ENCODE data around the gene TSSK6. TPM values are rescaled to one million over a fixed set of nuclear protein-coding genes. Genes with fewer than 3 reads are reported as not detected.

Gene TSSK6
- total and polyA plus RNA-seq, 4 donors, result 0.50 to 1.3 (median 1.0) TPM

GRCh38 chr19:19534556-19535265 lies 19.4 kb upstream of the TSSK6 start:
- DNase-seq (no peak), ATAC-seq (ENCODE audit: low FRiP score) (no peak)
- H3K36me3 ChIP-seq (ENCODE audit: control insufficient read depth in 1 of 2, insufficient read depth in 2 of 2, low read length in 1 of 2), result no peaks in the 10 kb centered on the region
- H3K9me3 ChIP-seq (ENCODE audit: control insufficient read depth, low read length), result no peaks in the 10 kb centered on the region
- WGBS, 2 donors, result 84 to 85% methylated on average over 27 of the region's 27 CpGs
- H3K27ac ChIP-seq (ENCODE audit: low read depth in 1 of 2, low read length in 2 of 2), result no peak overlapping the region
- no peak overlapping the region for H3K4me3 ChIP-seq (ENCODE audit: low read length in 2 of 2)
- H3K4me1 ChIP-seq (ENCODE audit: control insufficient read depth in 1 of 2, insufficient read depth in 2 of 2, low read length in 2 of 2), result no peaks in the 10 kb centered on the region
- no peaks in the 10 kb centered on the region for H3K27me3 ChIP-seq (ENCODE audit: control insufficient read depth in 1 of 2, insufficient read depth in 2 of 2, low read length in 1 of 2)
- intact Hi-C loops (cut with DNase I), result loop anchor here in 1 of 2 donors (5.0 kb wide), 2 partner anchors 108 to 428 kb away; partner anchors contain the start of gene GMIP

GRCh38 chr19:19533841-19534240 lies 18.5 kb upstream of the TSSK6 start:
- 91 to 93% methylated on average over 6 of the region's 6 CpGs for WGBS, 2 donors
- DNase-seq (no peak), ATAC-seq (ENCODE audit: low FRiP score) (no peak)
- no peaks in the 10 kb centered on the region for H3K9me3 ChIP-seq (ENCODE audit: control insufficient read depth, low read length)
- intact Hi-C loops (cut with DNase I), result loop anchor here (2.0 to 5.0 kb wide), 3 partner anchors 108 to 428 kb away; partner anchors contain the start of gene GMIP (in 1 of the 2)
- H3K4me3 ChIP-seq (ENCODE audit: low read length in 2 of 2), result no peak overlapping the region
- no peaks in the 10 kb centered on the region for H3K36me3 ChIP-seq (ENCODE audit: control insufficient read depth in 1 of 2, insufficient read depth in 2 of 2, low read length in 1 of 2)
- no peaks in the 10 kb centered on the region for H3K4me1 ChIP-seq (ENCODE audit: control insufficient read depth in 1 of 2, insufficient read depth in 2 of 2, low read length in 2 of 2)
- H3K27me3 ChIP-seq (ENCODE audit: control insufficient read depth in 1 of 2, insufficient read depth in 2 of 2, low read length in 1 of 2), result no peaks in the 10 kb centered on the region
- H3K27ac ChIP-seq (ENCODE audit: low read depth in 1 of 2, low read length in 2 of 2), result no peak overlapping the region

GRCh38 chr19:19532806-19533701 lies 17.7 kb upstream of the TSSK6 start:
- Histone ChIP-seq H3K4me1 (ENCODE audit: control insufficient read depth in 1 of 2, insufficient read depth in 2 of 2, low read length in 2 of 2) (no peaks in the 10 kb centered on the region), H3K4me3 (ENCODE audit: low read length in 2 of 2) (no peak overlapping the region), H3K27me3 (ENCODE audit: control insufficient read depth in 1 of 2, insufficient read depth in 2 of 2, low read length in 1 of 2) (no peaks in the 10 kb centered on the region), H3K27ac (ENCODE audit: low read depth in 1 of 2, low read length in 2 of 2) (no peak overlapping the region), H3K9me3 (ENCODE audit: control insufficient read depth, low read length) (no peaks in the 10 kb centered on the region), H3K36me3 (ENCODE audit: control insufficient read depth in 1 of 2, insufficient read depth in 2 of 2, low read length in 1 of 2) (no peaks in the 10 kb centered on the region)
- no peak for ATAC-seq (ENCODE audit: low FRiP score)
- 74 to 76% methylated on average over 14 of the region's 14 CpGs for WGBS, 2 donors
- DNase-seq, result no peak
- intact Hi-C loops (cut with DNase I), result loop anchor here (1.0 to 5.0 kb wide), 4 partner anchors 109 to 429 kb away; partner anchors contain the start of gene GMIP (in 1 of the 2)

GRCh38 chr19:19531951-19532805 lies 16.8 kb upstream of the TSSK6 start:
- Histone ChIP-seq H3K9me3 (ENCODE audit: control insufficient read depth, low read length) (no peaks in the 10 kb centered on the region), H3K4me1 (ENCODE audit: control insufficient read depth in 1 of 2, insufficient read depth in 2 of 2, low read length in 2 of 2) (no peaks in the 10 kb centered on the region), H3K27ac (ENCODE audit: low read depth in 1 of 2, low read length in 2 of 2) (no peak overlapping the region), H3K4me3 (ENCODE audit: low read length in 2 of 2) (no peak overlapping the region), H3K36me3 (ENCODE audit: control insufficient read depth in 1 of 2, insufficient read depth in 2 of 2, low read length in 1 of 2) (no peaks in the 10 kb centered on the region), H3K27me3 (ENCODE audit: control insufficient read depth in 1 of 2, insufficient read depth in 2 of 2, low read length in 1 of 2) (no peaks in the 10 kb centered on the region)
- ATAC-seq (ENCODE audit: low FRiP score), result peak; percentile 85
- 22 to 23% methylated on average over 48 of the region's 48 CpGs for WGBS, 2 donors
- intact Hi-C loops (cut with DNase I), result loop anchor here (1.0 to 5.0 kb wide), 4 partner anchors 110 to 430 kb away; partner anchors contain the start of gene GMIP (in 1 of the 2)
- DNase-seq, result peak; percentile 88 to 97

- 85 to 89% methylated on average over 4 of the region's 4 CpGs for WGBS, 2 donors
- no peak for ATAC-seq (ENCODE audit: low FRiP score)
- no peak for DNase-seq
- H3K9me3 ChIP-seq (ENCODE audit: control insufficient read depth, low read length), result no peaks in the 10 kb centered on the region
- no peaks in the 10 kb centered on the region for H3K36me3 ChIP-seq (ENCODE audit: control insufficient read depth in 1 of 2, insufficient read depth in 2 of 2, low read length in 1 of 2)
- H3K4me1 ChIP-seq (ENCODE audit: control insufficient read depth in 1 of 2, insufficient read depth in 2 of 2, low read length in 2 of 2), result no peaks in the 10 kb centered on the region
- intact Hi-C loops (cut with DNase I), result loop anchor here in 1 of 2 donors (5.0 kb wide), 2 partner anchors 111 to 431 kb away; partner anchors contain the start of gene GMIP
- H3K27ac ChIP-seq (ENCODE audit: low read depth in 1 of 2, low read length in 2 of 2), result no peak overlapping the region
- no peaks in the 10 kb centered on the region for H3K27me3 ChIP-seq (ENCODE audit: control insufficient read depth in 1 of 2, insufficient read depth in 2 of 2, low read length in 1 of 2)
- H3K4me3 ChIP-seq (ENCODE audit: low read length in 2 of 2), result no peak overlapping the region
Measured at GRCh38 chr19:19530889-19531288, 15.5 kb upstream of the TSSK6 start.

- H3K9me3 ChIP-seq (ENCODE audit: control insufficient read depth, low read length), result no peaks in the 10 kb centered on the region
- H3K27ac ChIP-seq (ENCODE audit: low read depth in 1 of 2, low read length in 2 of 2), result no peak overlapping the region
- WGBS, 2 donors, result 44 to 48% methylated on average over 9 of the region's 9 CpGs
- no peaks in the 10 kb centered on the region for H3K4me1 ChIP-seq (ENCODE audit: control insufficient read depth in 1 of 2, insufficient read depth in 2 of 2, low read length in 2 of 2)
- no peak overlapping the region for H3K4me3 ChIP-seq (ENCODE audit: low read length in 2 of 2)
- ATAC-seq (ENCODE audit: low FRiP score), result no peak
- no peak for DNase-seq
- H3K27me3 ChIP-seq (ENCODE audit: control insufficient read depth in 1 of 2, insufficient read depth in 2 of 2, low read length in 1 of 2), result no peaks in the 10 kb centered on the region
- intact Hi-C loops (cut with DNase I), result loop anchor here in 1 of 2 donors (5.0 kb wide), 2 partner anchors 112 to 432 kb away; partner anchors contain the start of gene GMIP
- H3K36me3 ChIP-seq (ENCODE audit: control insufficient read depth in 1 of 2, insufficient read depth in 2 of 2, low read length in 1 of 2), result no peaks in the 10 kb centered on the region
Measured at GRCh38 chr19:19530423-19530804, 15.1 kb upstream of the TSSK6 start.

- WGBS, 2 donors, result 67 to 73% methylated on average over 11 of the region's 11 CpGs
- no peak overlapping the region for H3K27ac ChIP-seq (ENCODE audit: low read depth in 1 of 2, low read length in 2 of 2)
Measured at GRCh38 chr19:19529783-19530422, 14.6 kb upstream of the TSSK6 start.

More at GRCh38 chr19:19529783-19530422, 14.6 kb upstream of the TSSK6 start:
- H3K9me3 ChIP-seq (ENCODE audit: control insufficient read depth, low read length), result no peaks in the 10 kb centered on the region
- intact Hi-C loops (cut with DNase I), result loop anchor here in 1 of 2 donors (5.0 kb wide), 2 partner anchors 112 to 432 kb away; partner anchors contain the start of gene GMIP
- DNase-seq (no peak), ATAC-seq (ENCODE audit: low FRiP score) (no peak)
- no peaks in the 10 kb centered on the region for H3K36me3 ChIP-seq (ENCODE audit: control insufficient read depth in 1 of 2, insufficient read depth in 2 of 2, low read length in 1 of 2)
- no peaks in the 10 kb centered on the region for H3K4me1 ChIP-seq (ENCODE audit: control insufficient read depth in 1 of 2, insufficient read depth in 2 of 2, low read length in 2 of 2)
- H3K27me3 ChIP-seq (ENCODE audit: control insufficient read depth in 1 of 2, insufficient read depth in 2 of 2, low read length in 1 of 2), result no peaks in the 10 kb centered on the region
- H3K4me3 ChIP-seq (ENCODE audit: low read length in 2 of 2), result no peak overlapping the region

Measured in aorta (tissue), 5 donors.